DOHH2 (cell line): ENCODE data around the gene CFAP46.
"Not testable (repeated sequence)": the region's sequence is repeated elsewhere in the genome, so short reads cannot be mapped to it uniquely, and the experiment has no call there.

Experiments
- H3F3A ChIP-seq: fragments of 200-600 bp; sonication (generic), shearing (Covaris generic); 2 replicates; pipeline ENCODE4 v1.6.0; 2016; ENCODE audit warnings: antibody characterized with exemption, mild to moderate bottlenecking; ENCODE audit not compliant: control insufficient read depth, insufficient read depth
- H3K27ac ChIP-seq: fragments of 200-600 bp; sonication (generic); 2 replicates; pipeline ENCODE4 v1.5.1; 2014; ENCODE audit warnings: low read depth, mild to moderate bottlenecking, low read length, moderate library complexity
- H3K27me3 ChIP-seq: fragments of 200-600 bp; sonication (generic); 2 replicates; pipeline ENCODE4 v1.6.1; 2014; ENCODE audit warnings: mild to moderate bottlenecking, low read length, mixed read lengths; ENCODE audit not compliant: control insufficient read depth
- H3K36me3 ChIP-seq: fragments of 200-600 bp; sonication (generic); 2 replicates; pipeline ENCODE4 v1.6.1; 2014; ENCODE audit warnings: mild to moderate bottlenecking, low read length, moderate library complexity, mixed read lengths; ENCODE audit not compliant: control insufficient read depth
- H3K4me1 ChIP-seq: fragments of 200-600 bp; sonication (generic); 2 replicates; pipeline ENCODE4 v1.6.1; 2014; ENCODE audit warnings: mild to moderate bottlenecking, low read length, mixed read lengths; ENCODE audit not compliant: control insufficient read depth
- H3K4me2 ChIP-seq: fragments of 200-600 bp; sonication (generic); 2 replicates; pipeline ENCODE4 v1.6.0; 2014; ENCODE audit warnings: mild to moderate bottlenecking, low read length, moderate library complexity
- H3K4me3 ChIP-seq: fragments of 200-600 bp; sonication (generic); 2 replicates; pipeline ENCODE4 v1.5.1; 2014; ENCODE audit warnings: mild to moderate bottlenecking, low read length, mixed read lengths
- H3K79me2 ChIP-seq: fragments of 200-600 bp; sonication (generic); 2 replicates; pipeline ENCODE4 v1.6.1; 2014; ENCODE audit warnings: mild to moderate bottlenecking, low read length, mixed read lengths; ENCODE audit not compliant: control insufficient read depth
- H3K9me2 ChIP-seq: fragments of 200-600 bp; sonication (generic); replicated peaks from 2 replicates; pipeline ENCODE4 v1.6.1; 2014; ENCODE audit warnings: mild to moderate bottlenecking, low read length, mixed read lengths; ENCODE audit not compliant: control insufficient read depth
- H3K9me3 ChIP-seq: fragments of 200-600 bp; sonication (generic); 2 replicates; pipeline ENCODE4 v1.6.1; 2014; ENCODE audit warnings: antibody characterized with exemption, low read length, mixed read lengths; ENCODE audit not compliant: control insufficient read depth, insufficient read depth
- H4K20me1 ChIP-seq: fragments of 200-600 bp; sonication (generic); 2 replicates; pipeline ENCODE4 v1.6.0; 2014; ENCODE audit warnings: low read depth, mild to moderate bottlenecking, antibody characterized with exemption, low read length, moderate library complexity; ENCODE audit not compliant: control insufficient read depth, insufficient read depth
- CTCF ChIP-seq: fragments of 200-600 bp; sonication (generic); IDR thresholded peaks from one replicate; pipeline ENCODE4 v1.5.1; 2014; ENCODE audit warnings: antibody characterized with exemption, mild to moderate bottlenecking, low read depth, low read length; ENCODE audit not compliant: poor library complexity, severe bottlenecking
- EZH2phosphoT487 ChIP-seq: fragments of 200-600 bp; sonication (generic); IDR thresholded peaks from 2 replicates; pipeline ENCODE4 v1.6.1; 2017; ENCODE audit warnings: borderline replicate concordance, mild to moderate bottlenecking, antibody characterized with exemption, low read length, moderate library complexity, mixed read lengths

Gene CFAP46

DNA sequence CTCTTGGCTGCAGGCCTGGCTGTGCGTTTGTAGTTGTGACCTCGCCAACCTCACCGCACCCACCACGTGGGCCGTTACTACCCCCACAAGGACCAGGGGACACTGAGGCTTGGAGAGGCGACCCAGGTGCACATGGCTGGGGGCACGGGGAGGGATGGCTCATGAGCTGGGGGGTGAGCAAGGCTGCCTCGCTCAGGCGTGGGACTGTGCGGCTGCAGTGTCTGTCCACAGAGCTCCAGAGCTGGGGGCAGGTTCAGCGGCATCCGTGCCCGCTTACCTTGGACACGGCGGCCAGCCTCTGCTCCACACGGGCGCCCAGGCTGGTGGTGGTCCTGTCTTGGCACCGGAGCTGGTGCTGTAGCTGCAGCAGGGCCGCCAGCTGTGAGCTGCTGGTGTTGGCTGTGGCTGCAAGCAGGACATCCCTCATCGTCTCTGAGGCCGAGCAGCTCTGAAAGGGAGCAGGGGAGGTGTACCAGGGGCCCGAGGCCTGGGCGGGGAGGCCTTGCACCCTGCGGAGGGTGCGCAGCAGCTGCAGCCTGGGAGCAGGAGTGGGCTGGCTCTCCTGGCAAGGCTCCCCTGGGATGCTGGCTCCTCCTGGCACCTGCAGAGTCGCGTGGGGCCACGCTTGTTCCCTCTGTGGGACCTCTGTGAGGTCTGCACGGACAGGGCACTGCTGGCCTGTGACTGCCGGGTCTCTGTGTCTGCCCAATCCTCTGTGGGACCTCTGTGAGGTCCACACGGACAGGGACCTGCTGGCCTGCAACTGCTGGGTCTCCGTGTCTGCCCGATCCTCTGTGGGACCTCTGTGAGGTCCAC, 96.4 kb downstream of the CFAP46 start:
- H4K20me1 ChIP-seq = no peaks in the 10 kb centered on the region
- no peaks in the 10 kb centered on the region for H3F3A ChIP-seq
- no peak overlapping the region for H3K4me2 ChIP-seq
- H3K36me3 ChIP-seq = no peaks in the 10 kb centered on the region
- H3K4me3 ChIP-seq = no peak overlapping the region
- H3K27ac ChIP-seq = no peak overlapping the region
- no peaks in the 10 kb centered on the region for H3K9me2 ChIP-seq
- TF ChIP-seq CTCF (no peak), EZH2phosphoT487 (no peak)
- H3K27me3 ChIP-seq = no peaks in the 10 kb centered on the region
- no peaks in the 10 kb centered on the region for H3K4me1 ChIP-seq
- H3K9me3 ChIP-seq = peaks cover 45% of the 10 kb centered on the region; the same call in 1 of the 2 replicates
- H3K79me2 ChIP-seq = no peaks in the 10 kb centered on the region

- TF ChIP-seq CTCF = no peak
- TF ChIP-seq EZH2phosphoT487 = no peak
- H3F3A ChIP-seq = no peaks in the 10 kb centered on the region
- no peak overlapping the region for H3K27ac ChIP-seq
- no peaks in the 10 kb centered on the region for H3K27me3 ChIP-seq
- no peaks in the 10 kb centered on the region for H3K79me2 ChIP-seq
- H3K4me3 ChIP-seq = no peak overlapping the region
- no peaks in the 10 kb centered on the region for H3K4me1 ChIP-seq
- peaks cover 45% of the 10 kb centered on the region; the same call in 1 of the 2 replicates for H3K9me3 ChIP-seq
- no peak overlapping the region for H3K4me2 ChIP-seq
- no peaks in the 10 kb centered on the region for H3K36me3 ChIP-seq
- no peaks in the 10 kb centered on the region for H3K9me2 ChIP-seq
- no peaks in the 10 kb centered on the region for H4K20me1 ChIP-seq
Measured at GRCh38 chr10:132845041-132845551, 97.3 kb downstream of the CFAP46 start.

DNA sequence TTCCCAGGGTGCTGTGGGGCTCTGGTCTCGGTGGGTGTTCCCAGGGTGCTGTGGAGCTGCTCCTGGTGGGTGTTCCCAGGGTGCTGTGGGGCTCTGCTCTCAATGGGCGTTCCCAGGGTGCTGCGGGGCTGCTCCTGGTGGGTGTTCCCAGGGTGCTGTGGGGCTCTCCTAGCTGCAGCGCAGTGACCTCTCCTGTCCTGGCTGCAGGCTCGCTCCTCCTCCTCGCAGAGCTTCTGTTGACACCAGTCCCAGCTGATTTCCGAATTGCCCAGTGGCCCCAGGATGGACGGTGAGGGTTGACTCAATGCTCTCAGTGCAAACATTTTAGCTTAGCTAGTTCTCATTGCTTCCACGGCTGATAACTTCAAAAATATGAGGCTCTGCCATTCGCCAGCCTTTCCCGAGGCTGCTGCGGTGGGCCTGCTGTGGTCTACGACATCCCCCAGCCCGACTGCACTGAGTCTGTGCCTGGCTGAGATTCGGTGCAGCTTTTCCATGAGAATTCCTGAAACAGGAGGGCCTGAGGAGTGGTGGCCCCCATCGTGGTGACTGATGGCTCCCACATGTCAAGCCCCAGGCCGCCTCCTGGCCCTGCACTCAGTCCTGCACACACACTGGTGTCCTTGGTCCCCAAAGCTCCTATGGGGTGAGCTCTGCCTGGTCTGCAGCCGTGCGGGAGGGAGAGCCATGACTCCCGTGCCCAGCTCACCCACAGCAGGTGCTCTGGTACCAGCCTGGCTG, 98.1 kb downstream of the CFAP46 start:
- no peaks in the 10 kb centered on the region for H3F3A ChIP-seq
- H3K4me2 ChIP-seq = no peak overlapping the region
- H3K4me1 ChIP-seq = no peaks in the 10 kb centered on the region
- H3K36me3 ChIP-seq = no peaks in the 10 kb centered on the region
- H3K27me3 ChIP-seq = no peaks in the 10 kb centered on the region
- H3K27ac ChIP-seq = no peak overlapping the region
- H3K9me2 ChIP-seq = no peaks in the 10 kb centered on the region
- H3K4me3 ChIP-seq = no peak overlapping the region
- TF ChIP-seq CTCF = no peak
- no peak for TF ChIP-seq EZH2phosphoT487
- H3K9me3 ChIP-seq = peaks cover 47% of the 10 kb centered on the region; the same call in 1 of the 2 replicates
- H4K20me1 ChIP-seq = no peaks in the 10 kb centered on the region
- H3K79me2 ChIP-seq = no peaks in the 10 kb centered on the region

DNA sequence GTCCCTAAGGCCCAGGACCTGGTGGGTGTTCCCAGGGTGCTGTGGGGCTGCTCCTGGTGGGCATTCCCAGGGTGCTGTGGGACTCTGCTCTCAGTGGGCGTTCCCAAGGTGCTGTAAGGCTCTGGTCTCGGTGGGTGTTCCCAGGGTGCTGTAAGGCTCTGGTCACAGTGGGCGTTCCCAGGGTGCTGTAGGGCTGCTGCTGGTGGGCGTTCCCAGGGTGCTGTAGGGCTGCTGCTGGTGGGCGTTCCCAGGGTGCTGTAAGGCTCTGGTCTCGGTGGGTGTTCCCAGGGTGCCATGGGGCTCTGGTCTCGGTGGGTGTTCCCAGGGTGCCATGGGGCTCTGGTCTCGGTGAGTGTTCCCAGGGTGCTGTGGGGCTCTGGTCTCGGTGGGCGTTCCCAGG, 99.1 kb downstream of the CFAP46 start:
- H4K20me1 ChIP-seq, H3F3A ChIP-seq, H3K27me3 ChIP-seq, H3K9me2 ChIP-seq, H3K4me2 ChIP-seq, H3K36me3 ChIP-seq, H3K4me1 ChIP-seq, H3K79me2 ChIP-seq, H3K4me3 ChIP-seq, H3K27ac ChIP-seq: not testable (repeated sequence)
- H3K9me3 ChIP-seq = peaks cover 53% of the 10 kb centered on the region; the same call in 1 of the 2 replicates
